HCT116 (cell line): ENCODE results near the gene ZFP57. TPM values are rescaled to one million over a fixed set of nuclear protein-coding genes. Genes with fewer than 3 reads are reported as not detected.
A peak's percentile ranks its signal among the peaks of the same experiment; 100 is the strongest.

Source experiments
- ATAC-seq: fragments of 200-7000 bp; cut with Tn5 transposase; 2 replicates; pipeline ENCODE4 v1.9.1; 2020; ENCODE audit warnings: mild to moderate bottlenecking, moderate library complexity
- BruUV-seq: library from RNA; stranded (reverse); fragments of 400-500 nt; replicated peaks from 2 replicates; lab custom pipeline; 2021; lab: Mats Ljungman, UMichigan
- CTCF ChIA-PET: fragments of 300-600 bp; sonication (Branson Sonifier 250); formaldehyde crosslinking; loops from one replicate; lab custom pipeline; 2021; ENCODE audit warnings: antibody characterized with exemption; lab: Charles Lee
- POLR2A ChIA-PET: fragments of 300-600, 350-600 bp; sonication (Branson Sonifier 250); formaldehyde crosslinking; loops from one replicate; lab custom pipeline; 2021; ENCODE audit warnings: antibody characterized with exemption; lab: Charles Lee
- RAD21 ChIA-PET, 2 experiments: fragments of 300-600 bp; sonication (Branson Sonifier 250); formaldehyde crosslinking; loops; one replicate each; lab custom pipeline; 2023; ENCODE audit warnings: low total read pairs in 2 of 2; ENCODE audit not compliant: uncharacterized antibody in 2 of 2, unreplicated experiment in 2 of 2, low non-redundant PET in 1 of 2; lab: Charles Lee
- DNase-seq: peaks from one replicate; pipeline ENCODE4 v3.0.0-alpha.2; 2010; ENCODE audit warnings: low read depth, low spot score
- H2AFZ ChIP-seq: fragments of 200-600 bp; shearing (Covaris generic), sonication (generic); 2 replicates; pipeline ENCODE4 v1.6.1; 2017; ENCODE audit warnings: low read depth, mixed run types, mixed read lengths, antibody characterized with exemption, low read length; ENCODE audit not compliant: poor library complexity, severe bottlenecking
- H3K27ac ChIP-seq: 2 replicates; pipeline ENCODE4 v1.5.1; 2012; ENCODE audit warnings: low read depth, low read length
- H3K27me3 ChIP-seq: fragments of 200-600 bp; sonication (generic); 2 replicates; pipeline ENCODE4 v1.6.1; 2016; ENCODE audit warnings: mixed run types, low read length, mixed read lengths; ENCODE audit not compliant: insufficient read depth
- H3K36me3 ChIP-seq, 2 experiments: fragments of 200-500 bp in 1 of 2; fragments of 200-600 bp in 1 of 2; sonication (Bioruptor generic) in 1 of 2; sonication (generic) in 1 of 2; 2 replicates each; pipeline versions ENCODE4 v1.5.1 to v1.6.1; 2014 to 2016; ENCODE audit warnings: low read length in 2 of 2, inconsistent platforms in 1 of 2, mixed read lengths in 1 of 2, mixed run types in 1 of 2; ENCODE audit not compliant: insufficient read depth in 2 of 2, control insufficient read depth in 1 of 2
- H3K4me1 ChIP-seq, 2 experiments: fragments of 200-600 bp in 1 of 2; sonication (generic) in 1 of 2; 2 replicates each; pipeline versions ENCODE4 v1.5.1 to v1.6.1; 2012 to 2017; ENCODE audit warnings: low read length in 2 of 2, inconsistent platforms in 1 of 2, mild to moderate bottlenecking in 1 of 2, mixed read lengths in 1 of 2, mixed run types in 1 of 2, moderate library complexity in 1 of 2; ENCODE audit not compliant: insufficient read depth in 2 of 2, control insufficient read depth in 1 of 2
- H3K4me2 ChIP-seq: fragments of 200-600 bp; sonication (generic); 2 replicates; pipeline ENCODE4 v1.6.1; 2017; ENCODE audit warnings: mixed run types, low read length, mixed read lengths
- H3K4me3 ChIP-seq, 2 experiments: fragments of 200-600 bp in 1 of 2; sonication (generic) in 1 of 2; replicated peaks in 1 of 2; 2 replicates each; pipeline ENCODE4 v1.5.1; 2011 to 2016; ENCODE audit warnings: low read length in 2 of 2, control low read depth in 1 of 2, low read depth in 1 of 2, mild to moderate bottlenecking in 1 of 2, mixed read lengths in 1 of 2, mixed run types in 1 of 2
- H3K79me2 ChIP-seq: fragments of 200-600 bp; sonication (generic); 2 replicates; pipeline ENCODE4 v1.6.1; 2017; ENCODE audit warnings: mild to moderate bottlenecking, mixed run types, low read length, moderate library complexity, mixed read lengths; ENCODE audit not compliant: insufficient read depth
- H3K9ac ChIP-seq: fragments of 200-600 bp; sonication (generic); 2 replicates; pipeline ENCODE4 v1.6.1; 2016; ENCODE audit warnings: low read length, mixed read lengths
- H3K9me2 ChIP-seq: fragments of 200-600 bp; sonication (generic), shearing (Covaris generic); 2 replicates; pipeline ENCODE4 v1.6.1; 2017; ENCODE audit warnings: mixed run types, mild to moderate bottlenecking, moderate library complexity; ENCODE audit not compliant: insufficient read depth
- H3K9me3 ChIP-seq, 2 experiments: fragments of 200-500 bp in 1 of 2; fragments of 200-600 bp in 1 of 2; sonication (Bioruptor generic) in 1 of 2; sonication (generic) in 1 of 2; 2 replicates each; pipeline ENCODE4 v1.6.1; 2014 to 2017; ENCODE audit warnings: low read length in 2 of 2, mixed read lengths in 2 of 2, inconsistent platforms in 1 of 2, low read depth in 1 of 2, mild to moderate bottlenecking in 1 of 2, mixed run types in 1 of 2, moderate library complexity in 1 of 2; ENCODE audit not compliant: control insufficient read depth in 1 of 2, insufficient read depth in 1 of 2
- H4K20me1 ChIP-seq: fragments of 200-600 bp; sonication (generic), shearing (Covaris generic); 2 replicates; pipeline ENCODE4 v1.6.1; 2017; ENCODE audit warnings: mixed run types, mild to moderate bottlenecking, moderate library complexity; ENCODE audit not compliant: insufficient read depth
- ATF3 ChIP-seq: IDR thresholded peaks from 2 replicates; pipeline ENCODE4 v1.6.1; 2012
- CTCF ChIP-seq, 3 experiments: fragments of 200-600 bp in 1 of 3; sonication (generic) in 1 of 3; IDR thresholded peaks in 2 of 3; conservative IDR thresholded peaks in 1 of 3; 2 replicates each; pipeline ENCODE4 v1.5.1; 2012 to 2017; ENCODE audit warnings: low read depth in 2 of 3, low read length in 2 of 3, antibody characterized with exemption in 1 of 3, borderline replicate concordance in 1 of 3, control low read depth in 1 of 3, mild to moderate bottlenecking in 1 of 3, mixed read lengths in 1 of 3, mixed run types in 1 of 3, moderate library complexity in 1 of 3; ENCODE audit not compliant: insufficient read depth in 1 of 3
- RAD21 ChIP-seq: IDR thresholded peaks from 2 replicates; pipeline ENCODE4 v1.6.1; 2012; ENCODE audit warnings: low read depth, mild to moderate bottlenecking
- YY1 ChIP-seq: IDR thresholded peaks from 2 replicates; pipeline ENCODE4 v1.6.1; 2011; ENCODE audit warnings: low read length, low read depth, moderate library complexity, mild to moderate bottlenecking; ENCODE audit not compliant: insufficient replicate concordance; ENCODE audit errors: extremely low read depth
- ZBTB33 ChIP-seq: IDR thresholded peaks from 2 replicates; pipeline ENCODE4 v1.6.1; 2011; ENCODE audit warnings: mild to moderate bottlenecking, low read length, moderate library complexity; ENCODE audit not compliant: insufficient replicate concordance; ENCODE audit errors: extremely low read depth
- intact Hi-C: fragments of 100-400 bp; cut with micrococcal nuclease; formaldehyde crosslinking; loops from 2 replicates; pipeline ENCODE4 v1.10.0; 2022
- total RNA-seq: library from RNA; stranded (reverse); gene quantifications from one replicate; pipeline ENCODE4 v1.2.1, GENCODE V29; 2021; ENCODE audit not compliant: unreplicated experiment

The ZFP57 gene
- total RNA-seq, 1 experiment from 2014 or later, result not detected

- CTCF ChIA-PET, result interaction anchor here (0.8 to 3.5 kb wide), 36 partner anchors 9 to 449 kb away, joined by 3 to 70 read pairs (median 5); partner anchors contain the start of genes GABBR1 and OR12D3
- TF ChIP-seq ZBTB33, result no peak
- peak; percentile 59 to 69 (median 63); a peak in 5 of 6 replicates for TF ChIP-seq CTCF (IDR thresholded peaks at IDR 0.05 in 2 of 3, conservative IDR thresholded peaks at IDR 0.05 in 1 of 3; ENCODE audit: borderline replicate concordance in 1 of 3, insufficient read depth in 1 of 3, low read depth in 2 of 3, low read length in 2 of 3)
- no peak for TF ChIP-seq ATF3
- peak; percentile 33 for TF ChIP-seq YY1
- peak; percentile 57 for TF ChIP-seq RAD21
- Histone ChIP-seq H3K4me1 (peaks cover 6 to 15% of the 10 kb centered on the region in 2 experiments; a peak in 3 of 4 replicates), H3K9me3 (no peaks in the 10 kb centered on the region), H2AFZ (peak overlapping the region; percentile 97), H3K4me2 (peak overlapping the region; percentile 28; the same call in 1 of the 2 replicates), H3K36me3 (no peaks in the 10 kb centered on the region), H4K20me1 (no peaks in the 10 kb centered on the region), H3K27me3 (no peaks in the 10 kb centered on the region), H3K79me2 (no peaks in the 10 kb centered on the region), H3K9ac (no peak overlapping the region), H3K27ac (no peak overlapping the region), H3K4me3 (no peak overlapping the region), H3K9me2 (no peaks in the 10 kb centered on the region)
- BruUV-seq, result no TSS peak
- RAD21 ChIA-PET, result no interaction called here
- POLR2A ChIA-PET, result interaction anchor here (0.6 to 1.9 kb wide), 4 partner anchors 10 to 19 kb away, joined by 3 to 5 read pairs (median 4); no protein-coding TSS in a partner anchor
- peak; percentile 17; the same call in 1 of the 2 replicates for ATAC-seq
- peak; percentile 74 for DNase-seq
- intact Hi-C loops, result loop anchor here (5.0 kb wide), 1 partner anchor 276 kb away; the partner anchor contains the start of gene OR12D3
Measured at GRCh38 chr6:29653452-29654038, 27.4 kb downstream of the ZFP57 start.
